ENCODE measurements around the gene KISS1. TPM values are rescaled to one million over a fixed set of nuclear protein-coding genes. Genes with fewer than 3 reads are reported as not detected.

The KISS1 gene
- total RNA-seq, 5 donors from 2014 or later (not counting 1 experiment from before 2014, with no cell fraction given): not detected

- Mint-ChIP-seq H3K27me3 (peaks cover 0 to 2% of the 10 kb centered on the region in 2 donors), H3K27ac (no peak overlapping the region), H3K36me3 (no peaks in the 10 kb centered on the region), H3K9me3 (no peaks in the 10 kb centered on the region), H3K4me3 (no peak overlapping the region), H3K4me1 (peaks cover 0 to 6% (median 5%) of the 10 kb centered on the region in 3 donors)
- CTCF ChIA-PET: no interaction called here
- H3K4me1 ChIP-seq (ENCODE audit: control insufficient read depth in 1 of 2, extremely low read depth in 1 of 2, insufficient read depth in 2 of 2, low read length in 2 of 2): peaks cover 3 to 5% of the 10 kb centered on the region in 2 experiments
- WGBS (ENCODE audit: insufficient coverage): 100% methylated on average over 1 of the region's 11 CpGs
- DNase-seq (no peak), ATAC-seq (replicated peaks in 1 of 4) (no peak)
- POLR2A ChIA-PET: no interaction called here
- H3K9me3 ChIP-seq: no peaks in the 10 kb centered on the region
- no peak overlapping the region for H3K27ac ChIP-seq (ENCODE audit: low read length)
- peaks cover 0 to 18% of the 10 kb centered on the region in 2 experiments for H3K27me3 ChIP-seq (replicated peaks in 1 of 2; ENCODE audit: control insufficient read depth in 2 of 2, extremely low read depth in 1 of 2, insufficient read depth in 2 of 2, low read length in 1 of 2)
- H3K4me3 ChIP-seq (ENCODE audit: control insufficient read depth in 1 of 2, extremely low read depth in 1 of 2, low read length in 1 of 2): no peak overlapping the region
- no peaks in the 10 kb centered on the region for H3K36me3 ChIP-seq (ENCODE audit: control insufficient read depth in 2 of 2, extremely low read depth in 1 of 2, insufficient read depth in 1 of 2, low read length in 1 of 2)
These were observed 25.0 kb upstream of the KISS1 start for GRCh38 chr1:204221271-204221670.

DNA sequence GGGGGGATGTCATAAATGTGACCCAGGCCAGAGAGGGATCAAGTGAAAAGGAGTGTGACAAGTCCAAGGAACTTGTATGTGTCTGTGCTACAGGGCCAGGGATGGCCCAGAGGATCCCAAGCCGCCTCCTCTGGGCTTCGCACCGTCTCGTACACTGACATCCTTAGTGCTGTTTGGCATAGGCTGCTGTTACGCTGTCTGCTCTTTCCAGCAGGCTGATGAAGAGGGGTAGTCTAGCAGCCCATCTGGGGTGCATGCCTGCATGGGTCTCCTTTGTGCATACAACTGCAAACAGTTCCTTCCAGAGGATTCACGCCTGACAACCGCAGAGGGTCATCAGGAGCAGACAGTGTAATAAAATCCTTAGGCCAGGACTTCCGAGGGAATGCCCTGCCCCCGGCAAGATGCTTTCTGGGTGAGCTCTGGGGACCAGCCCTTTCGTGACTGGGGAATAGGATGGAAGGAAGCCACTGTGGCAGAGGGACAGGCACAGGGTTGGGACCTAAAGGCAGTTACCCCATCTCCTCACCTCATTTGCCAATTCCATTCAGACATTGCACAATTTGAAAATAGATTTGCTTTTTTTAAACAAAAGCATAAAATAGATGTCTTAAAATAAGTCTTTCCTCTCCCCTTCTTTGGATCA is 23.8 kb upstream of the KISS1 start:
- Mint-ChIP-seq H3K4me1 (peaks cover 0 to 6% (median 5%) of the 10 kb centered on the region in 3 donors), H3K27me3 (peaks cover 0 to 2% of the 10 kb centered on the region in 2 donors), H3K27ac (no peak overlapping the region), H3K4me3 (no peak overlapping the region), H3K36me3 (no peaks in the 10 kb centered on the region), H3K9me3 (no peaks in the 10 kb centered on the region)
- Histone ChIP-seq H3K36me3 (ENCODE audit: control insufficient read depth in 2 of 2, extremely low read depth in 1 of 2, insufficient read depth in 1 of 2, low read length in 1 of 2) (no peaks in the 10 kb centered on the region), H3K4me1 (ENCODE audit: control insufficient read depth in 1 of 2, extremely low read depth in 1 of 2, insufficient read depth in 2 of 2, low read length in 2 of 2) (peaks cover 3 to 5% of the 10 kb centered on the region in 2 experiments), H3K27ac (ENCODE audit: low read length) (no peak overlapping the region), H3K27me3 (replicated peaks in 1 of 2; ENCODE audit: control insufficient read depth in 2 of 2, extremely low read depth in 1 of 2, insufficient read depth in 2 of 2, low read length in 1 of 2) (peaks cover 0 to 14% of the 10 kb centered on the region in 2 experiments), H3K9me3 (no peaks in the 10 kb centered on the region), H3K4me3 (ENCODE audit: control insufficient read depth in 1 of 2, extremely low read depth in 1 of 2, low read length in 1 of 2) (no peak overlapping the region)
- WGBS (ENCODE audit: insufficient coverage): 88% methylated on average over 8 of the region's 10 CpGs
- ChIA-PET CTCF (no interaction called here), POLR2A (no interaction called here)
- no peak for DNase-seq
- ATAC-seq (replicated peaks in 1 of 4): no peak

DNA sequence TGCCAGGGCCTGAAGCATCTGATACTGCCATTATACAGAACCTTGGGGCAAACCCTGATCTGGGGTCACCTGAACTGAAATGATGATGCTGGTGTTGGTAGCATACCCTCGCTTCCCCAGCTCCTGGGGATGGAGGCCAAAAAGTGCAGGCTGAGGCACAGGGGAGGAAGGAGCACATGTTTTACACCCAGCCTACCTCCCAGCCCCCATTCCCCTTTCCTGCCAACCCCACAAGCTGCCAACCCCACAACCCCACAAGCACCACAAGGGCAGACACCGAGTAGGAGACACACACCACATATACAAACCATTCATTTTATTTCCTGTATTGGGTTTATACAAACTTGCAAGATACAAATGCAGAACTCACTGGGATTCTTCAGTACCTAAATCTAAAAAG is 22.3 kb upstream of the KISS1 start:
- Mint-ChIP-seq H3K4me1 (peaks cover 8 to 13% (median 12%) of the 10 kb centered on the region in 3 donors), H3K4me3 (no peak overlapping the region), H3K27ac (no peak overlapping the region), H3K9me3 (peaks cover 0 to 4% (median 0%) of the 10 kb centered on the region in 3 donors), H3K27me3 (peaks cover 0 to 5% of the 10 kb centered on the region in 2 donors), H3K36me3 (no peaks in the 10 kb centered on the region)
- CTCF ChIA-PET: no interaction called here
- H3K9me3 ChIP-seq: no peaks in the 10 kb centered on the region
- H3K36me3 ChIP-seq (ENCODE audit: control insufficient read depth in 2 of 2, extremely low read depth in 1 of 2, insufficient read depth in 1 of 2, low read length in 1 of 2): no peaks in the 10 kb centered on the region
- H3K4me1 ChIP-seq (ENCODE audit: control insufficient read depth in 1 of 2, extremely low read depth in 1 of 2, insufficient read depth in 2 of 2, low read length in 2 of 2): peaks cover 6 to 12% of the 10 kb centered on the region in 2 experiments
- no peak overlapping the region for H3K27ac ChIP-seq (ENCODE audit: low read length)
- ATAC-seq (replicated peaks in 1 of 4) (no peak), DNase-seq (no peak)
- H3K4me3 ChIP-seq (ENCODE audit: control insufficient read depth in 1 of 2, extremely low read depth in 1 of 2, low read length in 1 of 2): no peak overlapping the region
- 0% methylated on average over 1 of the region's 2 CpGs for WGBS (ENCODE audit: insufficient coverage)
- POLR2A ChIA-PET: no interaction called here
- peaks cover 0 to 21% of the 10 kb centered on the region in 2 experiments for H3K27me3 ChIP-seq (replicated peaks in 1 of 2; ENCODE audit: control insufficient read depth in 2 of 2, extremely low read depth in 1 of 2, insufficient read depth in 2 of 2, low read length in 1 of 2)

DNA sequence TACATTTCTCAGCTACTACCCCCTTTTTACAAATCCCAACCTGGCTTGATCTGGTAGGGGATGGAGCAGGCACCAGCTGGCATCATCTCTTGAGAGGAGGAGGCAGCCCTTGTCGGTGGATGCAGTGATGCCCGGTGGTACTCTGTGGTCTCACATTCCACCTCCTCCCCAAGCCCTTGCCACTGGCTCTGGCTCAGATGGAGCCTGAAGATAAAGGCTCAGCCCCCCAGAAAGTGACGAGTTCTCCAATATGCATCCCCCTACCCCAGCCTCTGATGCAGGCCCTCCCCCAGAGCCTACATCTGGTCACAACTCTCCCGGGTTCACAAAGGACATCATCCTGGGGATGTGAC is 21.3 kb upstream of the KISS1 start:
- Histone ChIP-seq H3K9me3 (no peaks in the 10 kb centered on the region), H3K36me3 (ENCODE audit: control insufficient read depth in 2 of 2, extremely low read depth in 1 of 2, insufficient read depth in 1 of 2, low read length in 1 of 2) (no peaks in the 10 kb centered on the region), H3K27me3 (replicated peaks in 1 of 2; ENCODE audit: control insufficient read depth in 2 of 2, extremely low read depth in 1 of 2, insufficient read depth in 2 of 2, low read length in 1 of 2) (peaks cover 0 to 25% of the 10 kb centered on the region in 2 experiments), H3K4me1 (ENCODE audit: control insufficient read depth in 1 of 2, extremely low read depth in 1 of 2, insufficient read depth in 2 of 2, low read length in 2 of 2) (peaks cover 6 to 15% of the 10 kb centered on the region in 2 experiments), H3K4me3 (ENCODE audit: control insufficient read depth in 1 of 2, extremely low read depth in 1 of 2, low read length in 1 of 2) (no peak overlapping the region), H3K27ac (ENCODE audit: low read length) (no peak overlapping the region)
- H3K4me1 Mint-ChIP-seq: peaks cover 8 to 17% (median 12%) of the 10 kb centered on the region in 3 donors
- 65% methylated on average over 2 of the region's 4 CpGs for WGBS (ENCODE audit: insufficient coverage)
- peaks cover 0 to 4% (median 0%) of the 10 kb centered on the region in 3 donors for H3K9me3 Mint-ChIP-seq
- peaks cover 0 to 5% of the 10 kb centered on the region in 2 donors for H3K27me3 Mint-ChIP-seq
- DNase-seq (no peak), ATAC-seq (replicated peaks in 1 of 4) (no peak)
- no peak overlapping the region for H3K27ac Mint-ChIP-seq
- ChIA-PET POLR2A (no interaction called here), CTCF (no interaction called here)
- no peak overlapping the region for H3K4me3 Mint-ChIP-seq
- H3K36me3 Mint-ChIP-seq: no peaks in the 10 kb centered on the region

DNA sequence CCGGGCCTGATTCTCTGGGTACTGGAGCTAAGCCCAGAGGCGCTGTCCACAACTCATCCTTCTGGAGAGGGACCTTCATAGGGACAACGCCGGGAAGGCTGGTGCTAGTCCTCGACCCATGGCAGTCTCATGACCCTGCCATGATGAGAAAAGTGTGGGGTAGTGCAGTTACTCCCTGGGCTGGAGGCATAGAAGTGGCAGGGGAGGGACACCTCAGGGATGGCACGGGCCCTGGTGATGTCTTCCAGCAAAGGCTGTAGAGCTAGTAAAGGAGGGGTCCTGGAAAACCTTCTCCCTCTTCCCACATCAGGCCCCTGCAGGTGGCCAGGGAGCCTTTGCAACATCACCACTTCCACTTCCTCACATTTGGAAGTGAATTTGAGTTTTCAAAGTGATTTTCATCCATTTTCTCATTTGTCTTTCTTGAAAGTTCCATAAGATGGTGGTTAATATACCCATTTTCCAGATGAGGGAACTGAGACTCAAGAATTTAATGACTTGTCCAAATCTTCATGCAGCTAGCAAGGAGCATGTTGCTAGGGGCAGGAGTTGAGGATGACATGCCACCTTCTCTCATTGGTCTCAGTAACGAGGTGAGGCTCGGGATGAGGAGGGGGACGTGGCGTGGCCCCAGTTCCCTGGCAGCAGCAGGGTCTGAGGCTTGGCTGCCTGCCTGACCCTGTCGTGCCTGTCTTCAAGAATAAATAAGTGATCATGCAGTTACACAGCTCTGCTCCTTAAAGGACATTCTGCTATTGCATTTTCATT is 20.8 kb upstream of the KISS1 start:
- no peak for ATAC-seq (replicated peaks in 1 of 4)
- POLR2A ChIA-PET: no interaction called here
- peaks cover 8 to 17% (median 12%) of the 10 kb centered on the region in 3 donors for H3K4me1 Mint-ChIP-seq

DNA sequence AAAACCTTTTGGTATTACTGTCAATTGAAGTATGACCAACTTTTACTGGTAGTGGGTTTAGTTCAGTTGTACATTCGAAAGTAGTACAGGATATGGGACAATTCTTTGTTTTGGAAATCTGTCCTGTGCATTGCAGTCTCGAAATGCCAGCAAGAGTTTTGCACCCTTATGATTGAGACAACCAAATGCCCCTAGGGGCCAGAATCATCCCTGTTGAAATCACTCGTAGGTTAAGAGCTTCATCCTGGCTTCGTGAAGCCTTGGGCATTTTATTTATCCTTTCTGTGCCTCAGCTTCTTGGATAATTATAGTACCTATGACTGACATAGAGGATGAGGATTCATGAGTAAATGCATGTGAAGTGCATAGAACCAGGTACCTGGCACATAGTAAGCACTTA is 19.9 kb upstream of the KISS1 start:
- Histone ChIP-seq H3K27me3 (replicated peaks in 1 of 2; ENCODE audit: control insufficient read depth in 2 of 2, extremely low read depth in 1 of 2, insufficient read depth in 2 of 2, low read length in 1 of 2) (peaks cover 0 to 24% of the 10 kb centered on the region in 2 experiments), H3K9me3 (no peaks in the 10 kb centered on the region), H3K4me1 (ENCODE audit: control insufficient read depth in 1 of 2, extremely low read depth in 1 of 2, insufficient read depth in 2 of 2, low read length in 2 of 2) (peaks cover 6 to 15% of the 10 kb centered on the region in 2 experiments), H3K36me3 (ENCODE audit: control insufficient read depth in 2 of 2, extremely low read depth in 1 of 2, insufficient read depth in 1 of 2, low read length in 1 of 2) (no peaks in the 10 kb centered on the region), H3K4me3 (ENCODE audit: control insufficient read depth in 1 of 2, extremely low read depth in 1 of 2, low read length in 1 of 2) (no peak overlapping the region), H3K27ac (ENCODE audit: low read length) (no peak overlapping the region)
- peaks cover 8 to 17% (median 12%) of the 10 kb centered on the region in 3 donors for H3K4me1 Mint-ChIP-seq
- H3K27ac Mint-ChIP-seq: no peak overlapping the region
- ATAC-seq (replicated peaks in 1 of 4) (no peak), DNase-seq (no peak)
- 55% methylated on average over 2 of the region's 4 CpGs for WGBS (ENCODE audit: insufficient coverage)
- peaks cover 0 to 4% (median 0%) of the 10 kb centered on the region in 3 donors for H3K9me3 Mint-ChIP-seq
- H3K27me3 Mint-ChIP-seq: peaks cover 0 to 5% of the 10 kb centered on the region in 2 donors
- ChIA-PET CTCF (interaction anchor here in 1 of 2 donors (1.1 kb wide), 1 partner anchor 140 kb away, joined by 3 read pairs; no protein-coding TSS in a partner anchor), POLR2A (no interaction called here)
- no peak overlapping the region for H3K4me3 Mint-ChIP-seq
- H3K36me3 Mint-ChIP-seq: no peaks in the 10 kb centered on the region

More for the DNA sequence above, 20.8 kb upstream of the KISS1 start:
- no peaks in the 10 kb centered on the region for H3K9me3 ChIP-seq
- H3K4me1 ChIP-seq (ENCODE audit: control insufficient read depth in 1 of 2, extremely low read depth in 1 of 2, insufficient read depth in 2 of 2, low read length in 2 of 2): peaks cover 6 to 15% of the 10 kb centered on the region in 2 experiments
- H3K4me3 Mint-ChIP-seq: no peak overlapping the region
- no peak overlapping the region for H3K27ac ChIP-seq (ENCODE audit: low read length)
- WGBS (ENCODE audit: insufficient coverage): 87% methylated on average over 9 of the region's 11 CpGs
- no peak overlapping the region for H3K4me3 ChIP-seq (ENCODE audit: control insufficient read depth in 1 of 2, extremely low read depth in 1 of 2, low read length in 1 of 2)
- peaks cover 0 to 5% of the 10 kb centered on the region in 2 donors for H3K27me3 Mint-ChIP-seq
- no peak for DNase-seq
- CTCF ChIA-PET: interaction anchor here in 1 of 2 donors (1.1 kb wide), 1 partner anchor 140 kb away, joined by 3 read pairs; no protein-coding TSS in a partner anchor
- no peaks in the 10 kb centered on the region for H3K36me3 Mint-ChIP-seq
- no peaks in the 10 kb centered on the region for H3K36me3 ChIP-seq (ENCODE audit: control insufficient read depth in 2 of 2, extremely low read depth in 1 of 2, insufficient read depth in 1 of 2, low read length in 1 of 2)
- no peak overlapping the region for H3K27ac Mint-ChIP-seq
- H3K27me3 ChIP-seq (replicated peaks in 1 of 2; ENCODE audit: control insufficient read depth in 2 of 2, extremely low read depth in 1 of 2, insufficient read depth in 2 of 2, low read length in 1 of 2): peaks cover 0 to 26% of the 10 kb centered on the region in 2 experiments
- peaks cover 0 to 4% (median 0%) of the 10 kb centered on the region in 3 donors for H3K9me3 Mint-ChIP-seq
